ENCODE data around the gene PRKN. TPM values are rescaled to one million over a fixed set of nuclear protein-coding genes. Genes with fewer than 3 reads are reported as not detected.

The PRKN gene
- total RNA-seq, 1 donor from 2014 or later: not detected

GRCh38 chr6:161544801-161545480, 1182.6 kb downstream of the PRKN start:
- intact Hi-C loops (cut with micrococcal nuclease): no loop called here
- H3K36me3 Mint-ChIP-seq (ENCODE audit: low read depth): no peaks in the 10 kb centered on the region
- no peak for DNase-seq (ENCODE audit: low spot score)
- no peak overlapping the region for H3K27ac Mint-ChIP-seq
- no peaks in the 10 kb centered on the region for H3K27me3 Mint-ChIP-seq (ENCODE audit: insufficient read depth)
- H3K4me1 Mint-ChIP-seq (ENCODE audit: low read depth): no peaks in the 10 kb centered on the region
- H3K9me3 Mint-ChIP-seq: no peaks in the 10 kb centered on the region
- H3K4me3 Mint-ChIP-seq: no peak overlapping the region

DNA sequence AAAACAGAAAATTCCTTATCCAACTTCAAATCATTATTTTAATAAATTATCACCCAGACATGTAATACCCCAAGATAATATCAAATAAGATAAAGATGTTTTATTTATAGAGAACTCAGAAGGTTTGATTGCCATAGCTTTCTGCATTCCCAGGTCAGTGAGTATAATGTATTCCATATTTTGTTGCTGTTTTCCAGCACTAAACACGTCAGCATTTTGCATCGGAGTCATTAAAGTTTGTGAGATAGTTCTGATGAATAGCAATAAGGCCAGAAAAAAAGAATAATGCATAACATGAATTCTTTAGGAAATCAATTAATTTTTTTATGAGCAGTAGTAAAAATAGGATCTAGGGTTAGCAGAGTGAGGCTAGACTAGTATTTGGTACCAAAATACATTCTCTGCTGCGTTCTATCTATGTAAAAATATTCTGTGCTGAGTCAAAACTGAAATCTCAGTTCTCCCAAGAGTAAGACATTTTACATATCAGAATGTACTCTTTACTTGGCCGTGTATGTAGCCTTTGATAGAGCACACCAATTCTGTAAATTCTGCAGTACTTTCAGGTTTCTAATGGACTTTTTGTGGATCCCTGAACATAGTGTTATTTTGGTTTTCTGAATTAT, 1183.8 kb downstream of the PRKN start:
- Mint-ChIP-seq H3K9me3 (no peaks in the 10 kb centered on the region), H3K4me3 (no peak overlapping the region), H3K27me3 (ENCODE audit: insufficient read depth) (no peaks in the 10 kb centered on the region), H3K27ac (no peak overlapping the region), H3K4me1 (ENCODE audit: low read depth) (no peaks in the 10 kb centered on the region), H3K36me3 (ENCODE audit: low read depth) (no peaks in the 10 kb centered on the region)
- no peak for DNase-seq (ENCODE audit: low spot score)
- intact Hi-C loops (cut with micrococcal nuclease): no loop called here

GRCh38 chr6:161542346-161542980, 1185.1 kb downstream of the PRKN start:
- no peak overlapping the region for H3K4me3 Mint-ChIP-seq
- no peak for DNase-seq (ENCODE audit: low spot score)
- H3K9me3 Mint-ChIP-seq: no peaks in the 10 kb centered on the region
- H3K27me3 Mint-ChIP-seq (ENCODE audit: insufficient read depth): no peaks in the 10 kb centered on the region
- no peaks in the 10 kb centered on the region for H3K36me3 Mint-ChIP-seq (ENCODE audit: low read depth)
- H3K27ac Mint-ChIP-seq: no peak overlapping the region
- intact Hi-C loops (cut with micrococcal nuclease): no loop called here
- H3K4me1 Mint-ChIP-seq (ENCODE audit: low read depth): no peaks in the 10 kb centered on the region

- no peak overlapping the region for H3K4me3 Mint-ChIP-seq
- intact Hi-C loops (cut with micrococcal nuclease): no loop called here
- H3K36me3 Mint-ChIP-seq (ENCODE audit: low read depth): no peaks in the 10 kb centered on the region
- H3K9me3 Mint-ChIP-seq: no peaks in the 10 kb centered on the region
- H3K4me1 Mint-ChIP-seq (ENCODE audit: low read depth): no peaks in the 10 kb centered on the region
- H3K27me3 Mint-ChIP-seq (ENCODE audit: insufficient read depth): no peaks in the 10 kb centered on the region
- DNase-seq (ENCODE audit: low spot score): no peak
- H3K27ac Mint-ChIP-seq: no peak overlapping the region
These were observed 1187.0 kb downstream of the PRKN start for GRCh38 chr6:161540532-161540931.

- H3K9me3 Mint-ChIP-seq: no peaks in the 10 kb centered on the region
These were observed 1191.3 kb downstream of the PRKN start for GRCh38 chr6:161536224-161536630.

GRCh38 chr6:161534264-161534873, 1193.2 kb downstream of the PRKN start:
- H3K9me3 Mint-ChIP-seq: no peaks in the 10 kb centered on the region
- intact Hi-C loops (cut with micrococcal nuclease): no loop called here
- no peak overlapping the region for H3K4me3 Mint-ChIP-seq
- no peak overlapping the region for H3K27ac Mint-ChIP-seq
- no peaks in the 10 kb centered on the region for H3K36me3 Mint-ChIP-seq (ENCODE audit: low read depth)
- DNase-seq (ENCODE audit: low spot score): no peak
- no peaks in the 10 kb centered on the region for H3K4me1 Mint-ChIP-seq (ENCODE audit: low read depth)
- no peaks in the 10 kb centered on the region for H3K27me3 Mint-ChIP-seq (ENCODE audit: insufficient read depth)

More at GRCh38 chr6:161536224-161536630, 1191.3 kb downstream of the PRKN start:
- DNase-seq (ENCODE audit: low spot score): no peak
- Mint-ChIP-seq H3K27me3 (ENCODE audit: insufficient read depth) (no peaks in the 10 kb centered on the region), H3K36me3 (ENCODE audit: low read depth) (no peaks in the 10 kb centered on the region), H3K4me1 (ENCODE audit: low read depth) (no peaks in the 10 kb centered on the region), H3K4me3 (no peak overlapping the region), H3K27ac (no peak overlapping the region)
- intact Hi-C loops (cut with micrococcal nuclease): no loop called here

- no peaks in the 10 kb centered on the region for H3K27me3 Mint-ChIP-seq (ENCODE audit: insufficient read depth)
- no peak overlapping the region for H3K4me3 Mint-ChIP-seq
- H3K4me1 Mint-ChIP-seq (ENCODE audit: low read depth): no peaks in the 10 kb centered on the region
- no peak overlapping the region for H3K27ac Mint-ChIP-seq
- DNase-seq (ENCODE audit: low spot score): no peak
- H3K9me3 Mint-ChIP-seq: no peaks in the 10 kb centered on the region
- intact Hi-C loops (cut with micrococcal nuclease): no loop called here
- no peaks in the 10 kb centered on the region for H3K36me3 Mint-ChIP-seq (ENCODE audit: low read depth)
These were observed 1194.3 kb downstream of the PRKN start for GRCh38 chr6:161533266-161533665.

- H3K27ac Mint-ChIP-seq: no peak overlapping the region
- H3K9me3 Mint-ChIP-seq: no peaks in the 10 kb centered on the region
- no peak for DNase-seq (ENCODE audit: low spot score)
- no peak overlapping the region for H3K4me3 Mint-ChIP-seq
- no peaks in the 10 kb centered on the region for H3K4me1 Mint-ChIP-seq (ENCODE audit: low read depth)
- H3K27me3 Mint-ChIP-seq (ENCODE audit: insufficient read depth): no peaks in the 10 kb centered on the region
- H3K36me3 Mint-ChIP-seq (ENCODE audit: low read depth): no peaks in the 10 kb centered on the region
- intact Hi-C loops (cut with micrococcal nuclease): no loop called here
These were observed 1195.0 kb downstream of the PRKN start for GRCh38 chr6:161532536-161532935.

DNA sequence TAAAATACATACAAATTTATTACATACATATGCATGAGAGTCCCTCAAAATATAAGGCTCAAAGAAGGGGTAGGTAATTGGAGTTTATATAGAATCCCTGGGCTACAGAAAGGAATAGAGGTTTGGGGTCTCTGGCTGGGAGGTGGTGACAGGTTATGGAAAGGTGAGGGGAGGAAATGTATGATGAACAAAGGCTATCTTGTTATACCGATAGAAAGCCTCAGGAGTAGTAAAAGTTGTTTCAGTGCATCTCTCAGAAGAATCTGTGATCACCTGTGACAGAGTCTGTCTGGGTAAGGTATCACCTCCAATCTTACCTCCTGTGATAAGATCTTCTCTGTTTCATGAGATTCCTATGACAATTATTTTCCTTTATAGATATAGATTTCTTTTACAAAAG, 1200.8 kb downstream of the PRKN start:
- Mint-ChIP-seq H3K4me3 (no peak overlapping the region), H3K9me3 (no peaks in the 10 kb centered on the region), H3K4me1 (ENCODE audit: low read depth) (no peaks in the 10 kb centered on the region), H3K27ac (no peak overlapping the region), H3K27me3 (ENCODE audit: insufficient read depth) (no peaks in the 10 kb centered on the region), H3K36me3 (ENCODE audit: low read depth) (no peaks in the 10 kb centered on the region)
- intact Hi-C loops (cut with micrococcal nuclease): no loop called here
- DNase-seq (ENCODE audit: low spot score): no peak

GRCh38 chr6:161523362-161523761, 1204.2 kb downstream of the PRKN start:
- H3K27me3 Mint-ChIP-seq (ENCODE audit: insufficient read depth): no peaks in the 10 kb centered on the region
- DNase-seq (ENCODE audit: low spot score): no peak
- H3K36me3 Mint-ChIP-seq (ENCODE audit: low read depth): no peaks in the 10 kb centered on the region
- no peaks in the 10 kb centered on the region for H3K4me1 Mint-ChIP-seq (ENCODE audit: low read depth)
- no peak overlapping the region for H3K4me3 Mint-ChIP-seq
- H3K9me3 Mint-ChIP-seq: no peaks in the 10 kb centered on the region
- no peak overlapping the region for H3K27ac Mint-ChIP-seq
- intact Hi-C loops (cut with micrococcal nuclease): no loop called here

GRCh38 chr6:161522276-161522675, 1205.3 kb downstream of the PRKN start:
- H3K27me3 Mint-ChIP-seq (ENCODE audit: insufficient read depth): no peaks in the 10 kb centered on the region
- H3K27ac Mint-ChIP-seq: no peak overlapping the region
- H3K4me3 Mint-ChIP-seq: no peak overlapping the region
- no peak for DNase-seq (ENCODE audit: low spot score)
- no peaks in the 10 kb centered on the region for H3K36me3 Mint-ChIP-seq (ENCODE audit: low read depth)
- H3K4me1 Mint-ChIP-seq (ENCODE audit: low read depth): no peaks in the 10 kb centered on the region
- intact Hi-C loops (cut with micrococcal nuclease): no loop called here
- H3K9me3 Mint-ChIP-seq: no peaks in the 10 kb centered on the region

DNA sequence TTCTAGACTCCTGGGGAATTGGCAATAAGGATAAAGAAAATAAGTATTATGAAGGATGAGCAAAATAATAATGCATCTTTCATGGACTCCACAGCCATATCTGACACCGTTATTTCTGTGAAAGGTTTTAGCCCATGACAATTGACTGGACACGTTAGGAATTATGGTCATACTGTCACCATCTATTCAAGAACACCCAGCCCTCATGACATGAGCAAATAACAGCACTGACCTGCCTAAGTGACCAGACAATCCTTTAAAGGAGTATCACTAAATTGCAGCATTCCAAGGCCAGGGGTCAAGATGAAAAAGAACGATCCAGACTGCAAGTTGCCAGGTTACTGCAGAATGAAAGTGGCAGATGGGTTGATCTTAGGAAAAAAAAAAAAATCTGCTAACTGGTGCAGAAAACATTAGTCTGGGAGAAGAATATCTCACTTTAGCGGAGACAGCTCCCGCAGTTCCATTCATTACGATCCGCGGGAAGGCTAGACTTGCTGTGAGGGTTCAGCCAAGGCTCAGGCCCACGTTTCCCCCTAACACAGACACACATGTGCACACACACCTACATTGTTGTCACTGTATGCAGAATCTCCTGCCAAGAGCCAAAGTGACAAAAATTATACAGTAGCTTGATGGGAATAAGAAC, 1216.0 kb downstream of the PRKN start:
- Mint-ChIP-seq H3K27ac (no peak overlapping the region), H3K36me3 (ENCODE audit: low read depth) (no peaks in the 10 kb centered on the region), H3K4me3 (no peak overlapping the region), H3K9me3 (peaks cover 8% of the 10 kb centered on the region), H3K4me1 (ENCODE audit: low read depth) (no peaks in the 10 kb centered on the region), H3K27me3 (ENCODE audit: insufficient read depth) (no peaks in the 10 kb centered on the region)
- intact Hi-C loops (cut with micrococcal nuclease): no loop called here
- no peak for DNase-seq (ENCODE audit: low spot score)

DNA sequence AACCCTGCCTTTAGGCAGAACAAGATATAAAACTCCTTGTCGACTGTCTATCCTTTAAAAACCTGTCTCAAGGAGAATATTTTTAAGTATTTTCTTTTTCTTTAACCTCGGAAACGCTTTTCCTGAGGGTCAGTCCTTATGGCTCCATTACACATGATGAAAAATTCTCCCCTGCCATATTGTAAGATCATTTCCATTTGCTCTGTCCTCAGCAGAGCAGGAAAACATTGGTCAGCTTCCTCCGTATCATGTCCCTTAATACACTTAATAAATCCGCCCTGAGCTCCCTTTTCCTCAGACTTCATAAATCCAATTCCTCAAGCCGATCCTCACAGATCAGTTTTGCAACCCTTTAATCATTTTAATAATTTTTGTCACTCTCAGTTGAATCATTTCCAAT, 1219.2 kb downstream of the PRKN start:
- intact Hi-C loops (cut with micrococcal nuclease): no loop called here
- peaks cover 2% of the 10 kb centered on the region for H3K27me3 Mint-ChIP-seq (ENCODE audit: insufficient read depth)
- peaks cover 8% of the 10 kb centered on the region for H3K9me3 Mint-ChIP-seq

More for the DNA sequence above, 1219.2 kb downstream of the PRKN start:
- Mint-ChIP-seq H3K36me3 (ENCODE audit: low read depth) (no peaks in the 10 kb centered on the region), H3K4me3 (no peak overlapping the region), H3K4me1 (ENCODE audit: low read depth) (no peaks in the 10 kb centered on the region), H3K27ac (no peak overlapping the region)
- DNase-seq (ENCODE audit: low spot score): no peak
